MM.1S (cell line): ENCODE measurements around the gene DPP6.

ENCODE experiments used
- DNase-seq: peaks from one replicate; pipeline ENCODE4 v3.0.0-alpha.2; 2015
- H2AFZ ChIP-seq: fragments of 300-600 bp; sonication (generic); 2 replicates; pipeline ENCODE4 v1.6.0; 2016; ENCODE audit warnings: antibody characterized with exemption, low read length
- H3F3A ChIP-seq: fragments of 300-600 bp; sonication (generic); 2 replicates; pipeline ENCODE4 v1.6.1; 2016; ENCODE audit warnings: mild to moderate bottlenecking, antibody characterized with exemption, low read length, moderate library complexity, mixed read lengths; ENCODE audit not compliant: insufficient read depth
- H3K27ac ChIP-seq: fragments of 300-600 bp; sonication (generic); 2 replicates; pipeline ENCODE4 v1.5.1; 2016; ENCODE audit warnings: mild to moderate bottlenecking, low read length
- H3K27me3 ChIP-seq: fragments of 300-600 bp; sonication (generic); replicated peaks from 2 replicates; pipeline ENCODE4 v1.6.0; 2016; ENCODE audit warnings: low read length; ENCODE audit not compliant: insufficient read depth
- H3K36me3 ChIP-seq: fragments of 300-600 bp; sonication (generic); replicated peaks from 2 replicates; pipeline ENCODE4 v1.6.1; 2016; ENCODE audit warnings: mild to moderate bottlenecking, low read length, mixed read lengths; ENCODE audit not compliant: insufficient read depth
- H3K4me1 ChIP-seq: fragments of 300-600 bp; sonication (generic); 2 replicates; pipeline ENCODE4 v1.6.1; 2016; ENCODE audit warnings: low read length, mixed read lengths
- H3K4me2 ChIP-seq: fragments of 300-600 bp; sonication (generic); 2 replicates; pipeline ENCODE4 v1.6.0; 2016; ENCODE audit warnings: low read depth, low read length
- H3K4me3 ChIP-seq: fragments of 300-600 bp; sonication (generic); 2 replicates; pipeline ENCODE4 v1.5.1; 2016; ENCODE audit warnings: low read length, mixed read lengths
- H3K79me2 ChIP-seq: fragments of 300-600 bp; sonication (generic); 2 replicates; pipeline ENCODE4 v1.6.1; 2016; ENCODE audit warnings: mixed run types, low read length, mixed read lengths
- H3K9ac ChIP-seq: fragments of 300-600 bp; sonication (generic); 2 replicates; pipeline ENCODE4 v1.6.1; 2016; ENCODE audit warnings: low read length, mixed read lengths
- H3K9me2 ChIP-seq: fragments of 300-600 bp; sonication (generic); replicated peaks from 2 replicates; pipeline ENCODE4 v1.6.1; 2016; ENCODE audit warnings: mild to moderate bottlenecking, low read length, mixed read lengths; ENCODE audit not compliant: insufficient read depth
- H3K9me3 ChIP-seq: fragments of 300-600 bp; sonication (generic); replicated peaks from 2 replicates; pipeline ENCODE4 v1.6.1; 2016; ENCODE audit warnings: mild to moderate bottlenecking, low read length, mixed read lengths; ENCODE audit not compliant: insufficient read depth
- H4K20me1 ChIP-seq: fragments of 300-600 bp; sonication (generic); 2 replicates; pipeline ENCODE4 v1.6.1; 2016; ENCODE audit warnings: mild to moderate bottlenecking, low read length, moderate library complexity, mixed read lengths; ENCODE audit not compliant: insufficient read depth
- CTCF ChIP-seq: fragments of 300-600 bp; sonication (generic); IDR thresholded peaks from 2 replicates; pipeline ENCODE4 v1.5.1; 2016; ENCODE audit warnings: antibody characterized with exemption, low read length, mixed read lengths
- EZH2 ChIP-seq: fragments of 300-600 bp; sonication (generic); optimal IDR thresholded peaks from 2 replicates; pipeline ENCODE3; 2017; ENCODE audit warnings: low read depth, mild to moderate bottlenecking, antibody characterized with exemption, low read length, mixed read lengths
- EZH2phosphoT487 ChIP-seq: fragments of 300-600 bp; sonication (generic); IDR thresholded peaks from 2 replicates; pipeline ENCODE4 v1.6.1; 2018; ENCODE audit warnings: antibody characterized with exemption, low read length

The DPP6 gene

DNA sequence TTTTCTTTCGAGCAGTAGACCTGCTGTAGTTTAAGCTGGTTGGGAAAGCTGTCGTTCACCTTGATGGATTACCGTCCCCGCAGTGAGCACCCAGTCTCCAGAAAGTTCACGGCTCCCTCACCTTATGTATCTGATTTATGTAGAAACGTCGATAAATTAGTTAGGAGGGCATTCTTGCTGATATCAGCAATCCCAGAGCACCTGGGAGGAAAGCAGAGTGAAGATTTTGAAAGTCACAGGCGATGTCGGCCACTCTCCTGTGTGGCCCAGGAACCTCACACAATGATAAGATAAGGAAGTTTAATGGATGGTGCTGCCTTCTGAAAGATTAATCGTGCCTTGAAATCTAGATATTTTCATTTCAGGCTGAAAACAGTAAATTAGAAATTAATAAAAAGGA lies 336.8 kb downstream of the DPP6 start:
- Histone ChIP-seq H3K4me3 (no peak overlapping the region), H3K27ac (no peak overlapping the region), H3K4me1 (no peaks in the 10 kb centered on the region), H2AFZ (no peak overlapping the region), H3K9me3 (no peaks in the 10 kb centered on the region), H3K36me3 (no peaks in the 10 kb centered on the region), H3F3A (no peaks in the 10 kb centered on the region), H4K20me1 (no peaks in the 10 kb centered on the region), H3K4me2 (no peak overlapping the region), H3K79me2 (no peaks in the 10 kb centered on the region), H3K9ac (no peak overlapping the region), H3K9me2 (no peaks in the 10 kb centered on the region), H3K27me3 (no peaks in the 10 kb centered on the region)
- no peak for TF ChIP-seq CTCF
- no peak for TF ChIP-seq EZH2phosphoT487
- no peak for TF ChIP-seq EZH2
- no peak for DNase-seq

- H3K27ac ChIP-seq: no peak overlapping the region
- H3K4me2 ChIP-seq: no peak overlapping the region
- H2AFZ ChIP-seq: no peak overlapping the region
- H3K79me2 ChIP-seq: no peaks in the 10 kb centered on the region
- H3K36me3 ChIP-seq: no peaks in the 10 kb centered on the region
- DNase-seq: no peak
- H3K4me3 ChIP-seq: no peak overlapping the region
- TF ChIP-seq EZH2phosphoT487 (no peak), EZH2 (no peak), CTCF (no peak)
- no peaks in the 10 kb centered on the region for H3K9me3 ChIP-seq
- no peaks in the 10 kb centered on the region for H3K9me2 ChIP-seq
- no peaks in the 10 kb centered on the region for H3K27me3 ChIP-seq
- H3K4me1 ChIP-seq: no peaks in the 10 kb centered on the region
- H4K20me1 ChIP-seq: no peaks in the 10 kb centered on the region
- H3K9ac ChIP-seq: no peak overlapping the region
- H3F3A ChIP-seq: no peaks in the 10 kb centered on the region
Observed at GRCh38 chr7:154390961-154391360, 338.8 kb downstream of the DPP6 start.

- Histone ChIP-seq H3K4me1 (no peaks in the 10 kb centered on the region), H3K27me3 (no peaks in the 10 kb centered on the region)
- TF ChIP-seq CTCF (no peak), EZH2 (no peak), EZH2phosphoT487 (no peak)
Observed at GRCh38 chr7:154394804-154395203, 342.6 kb downstream of the DPP6 start.

DNA sequence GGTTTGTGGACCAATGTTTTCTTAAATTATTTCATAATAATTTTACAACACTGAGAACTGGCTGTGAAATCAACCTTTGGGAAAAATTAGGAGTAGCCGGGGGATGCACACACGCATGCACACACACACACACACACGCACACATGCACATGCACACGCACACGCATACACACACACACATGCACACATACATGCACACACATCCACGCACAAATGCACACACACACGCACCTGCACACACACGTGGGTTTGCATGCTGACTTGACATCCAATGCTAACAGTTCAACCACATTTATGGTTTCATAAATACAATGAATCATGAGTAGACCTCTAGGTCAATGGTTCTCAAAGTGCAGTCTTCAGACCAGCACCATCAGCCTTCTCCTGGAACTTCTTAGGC lies 354.1 kb downstream of the DPP6 start:
- no peak overlapping the region for H3K4me2 ChIP-seq
- DNase-seq: no peak
- no peaks in the 10 kb centered on the region for H3K9me3 ChIP-seq
- H2AFZ ChIP-seq: no peak overlapping the region
- H3K4me1 ChIP-seq: no peaks in the 10 kb centered on the region
- no peak overlapping the region for H3K9ac ChIP-seq
- H3K27ac ChIP-seq: no peak overlapping the region
- H3K9me2 ChIP-seq: no peaks in the 10 kb centered on the region
- H4K20me1 ChIP-seq: no peaks in the 10 kb centered on the region
- no peak overlapping the region for H3K4me3 ChIP-seq
- no peaks in the 10 kb centered on the region for H3F3A ChIP-seq
- no peaks in the 10 kb centered on the region for H3K27me3 ChIP-seq
- H3K79me2 ChIP-seq: no peaks in the 10 kb centered on the region
- H3K36me3 ChIP-seq: no peaks in the 10 kb centered on the region
- no peak for TF ChIP-seq EZH2phosphoT487
- no peak for TF ChIP-seq EZH2
- TF ChIP-seq CTCF: no peak

More at GRCh38 chr7:154394804-154395203, 342.6 kb downstream of the DPP6 start:
- no peak overlapping the region for H3K27ac ChIP-seq
- H3K79me2 ChIP-seq: no peaks in the 10 kb centered on the region
- H3K9ac ChIP-seq: no peak overlapping the region
- no peaks in the 10 kb centered on the region for H3K9me3 ChIP-seq
- no peak for DNase-seq
- H3F3A ChIP-seq: no peaks in the 10 kb centered on the region
- H3K9me2 ChIP-seq: no peaks in the 10 kb centered on the region
- H3K36me3 ChIP-seq: no peaks in the 10 kb centered on the region
- no peaks in the 10 kb centered on the region for H4K20me1 ChIP-seq
- H3K4me2 ChIP-seq: no peak overlapping the region
- no peak overlapping the region for H2AFZ ChIP-seq
- H3K4me3 ChIP-seq: no peak overlapping the region
